ENCODE data around the gene FAT1. TPM values are rescaled to one million over a fixed set of nuclear protein-coding genes. Genes with fewer than 3 reads are reported as not detected.

The FAT1 gene
- total and polyA plus RNA-seq, 2 donors (not counting 3 experiments of a cell fraction or from before 2014, with no cell fraction given) = 9.2 to 9.8 TPM

GRCh38 chr4:186599483-186599882 lies 124.2 kb downstream of the FAT1 start:
- Histone ChIP-seq H3K4me2 (ENCODE audit: insufficient read depth, low read length) (no peak overlapping the region), H3K9me1 (replicated peaks; ENCODE audit: control insufficient read depth, extremely low read depth, insufficient read depth, low read length) (no peaks in the 10 kb centered on the region), H4K20me1 (replicated peaks; ENCODE audit: control insufficient read depth, extremely low read depth, insufficient read depth, low read length) (no peaks in the 10 kb centered on the region), H3K27me3 (ENCODE audit: control insufficient read depth in 2 of 2, insufficient read depth in 2 of 2, low read length in 2 of 2) (no peaks in the 10 kb centered on the region), H3K27ac (ENCODE audit: insufficient read depth, low read depth, low read length) (no peak overlapping the region), H3K4me1 (ENCODE audit: control insufficient read depth, extremely low read depth, insufficient read depth, low read length) (no peaks in the 10 kb centered on the region), H2AFZ (ENCODE audit: low read depth, low read length) (no peak overlapping the region), H3K36me3 (ENCODE audit: control insufficient read depth in 2 of 2, extremely low read depth in 1 of 2, insufficient read depth in 2 of 2, low read length in 2 of 2) (no peaks in the 10 kb centered on the region), H3K79me2 (ENCODE audit: control insufficient read depth, insufficient read depth, low read length) (no peaks in the 10 kb centered on the region), H3K9me3 (replicated peaks; ENCODE audit: control insufficient read depth, insufficient read depth, low read length) (peaks cover 3% of the 10 kb centered on the region), H3K4me3 (replicated peaks in 1 of 3; ENCODE audit: insufficient read depth in 1 of 3, low read depth in 1 of 3, low read length in 3 of 3) (no peak overlapping the region), H3K9ac (replicated peaks; ENCODE audit: extremely low read depth, insufficient read depth, low read length) (no peak overlapping the region)
- FAIRE-seq (no peak), DNase-seq (ENCODE audit: low read depth, low spot score) (no peak)
- no peak for TF ChIP-seq EZH2 (IDR thresholded peaks at IDR 0.05; ENCODE audit: borderline replicate concordance, low read depth, low read length, severe bottlenecking)
- TF ChIP-seq GATA2 (IDR thresholded peaks at IDR 0.05; ENCODE audit: insufficient read depth, insufficient read length, low read depth, low read length) = no peak
- no peak for TF ChIP-seq JUN (IDR thresholded peaks at IDR 0.05; ENCODE audit: borderline replicate concordance, insufficient read depth, insufficient read length, low read depth)
- TF ChIP-seq, protein P1, sequence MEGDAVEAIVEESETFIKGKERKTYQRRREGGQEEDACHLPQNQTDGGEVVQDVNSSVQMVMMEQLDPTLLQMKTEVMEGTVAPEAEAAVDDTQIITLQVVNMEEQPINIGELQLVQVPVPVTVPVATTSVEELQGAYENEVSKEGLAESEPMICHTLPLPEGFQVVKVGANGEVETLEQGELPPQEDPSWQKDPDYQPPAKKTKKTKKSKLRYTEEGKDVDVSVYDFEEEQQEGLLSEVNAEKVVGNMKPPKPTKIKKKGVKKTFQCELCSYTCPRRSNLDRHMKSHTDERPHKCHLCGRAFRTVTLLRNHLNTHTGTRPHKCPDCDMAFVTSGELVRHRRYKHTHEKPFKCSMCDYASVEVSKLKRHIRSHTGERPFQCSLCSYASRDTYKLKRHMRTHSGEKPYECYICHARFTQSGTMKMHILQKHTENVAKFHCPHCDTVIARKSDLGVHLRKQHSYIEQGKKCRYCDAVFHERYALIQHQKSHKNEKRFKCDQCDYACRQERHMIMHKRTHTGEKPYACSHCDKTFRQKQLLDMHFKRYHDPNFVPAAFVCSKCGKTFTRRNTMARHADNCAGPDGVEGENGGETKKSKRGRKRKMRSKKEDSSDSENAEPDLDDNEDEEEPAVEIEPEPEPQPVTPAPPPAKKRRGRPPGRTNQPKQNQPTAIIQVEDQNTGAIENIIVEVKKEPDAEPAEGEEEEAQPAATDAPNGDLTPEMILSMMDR (IDR thresholded peaks at IDR 0.05; ENCODE audit: extremely low read depth in 1 of 2, insufficient read depth in 1 of 2, low read depth in 1 of 2, low read length in 2 of 2) = no peak
- no peak for TF ChIP-seq MAX (IDR thresholded peaks at IDR 0.05; ENCODE audit: insufficient read depth, insufficient read length)
- TF ChIP-seq FOS (IDR thresholded peaks at IDR 0.05; ENCODE audit: borderline replicate concordance, insufficient read depth, low read length) = no peak
- no peak for TF ChIP-seq MYC (IDR thresholded peaks at IDR 0.05; ENCODE audit: low read depth, low read length)
- TF ChIP-seq POLR2AphosphoS5 (IDR thresholded peaks at IDR 0.05; ENCODE audit: insufficient read depth, low read depth, low read length) = no peak
- TF ChIP-seq POLR2A (IDR thresholded peaks at IDR 0.05; ENCODE audit: low read depth, low read length) = no peak
- intact Hi-C loops (cut with micrococcal nuclease) (no loop called here), dilution Hi-C loops (cut with MboI; ENCODE audit: extremely low pct_ligation_motif_present, low sequenced_read_pairs) (no loop called here)
- no TSS peak for BruUV-seq (replicated peaks)
- POLR2A ChIA-PET = no interaction called here
- CTCF ChIA-PET = interaction anchor here (1.0 kb wide), 1 partner anchor 12 kb away, joined by 4 read pairs; no protein-coding TSS in a partner anchor
